Measurements from ENCODE around the gene SMARCAL1. TPM values are rescaled to one million over a fixed set of nuclear protein-coding genes. Genes with fewer than 3 reads are reported as not detected.
"Not testable (repeated sequence)": the region's sequence is repeated elsewhere in the genome, so short reads cannot be mapped to it uniquely, and the experiment has no call there.

SMARCAL1 gene
- polyA plus RNA-seq, 2 donors, result 5.4 to 6.7 TPM

DNA sequence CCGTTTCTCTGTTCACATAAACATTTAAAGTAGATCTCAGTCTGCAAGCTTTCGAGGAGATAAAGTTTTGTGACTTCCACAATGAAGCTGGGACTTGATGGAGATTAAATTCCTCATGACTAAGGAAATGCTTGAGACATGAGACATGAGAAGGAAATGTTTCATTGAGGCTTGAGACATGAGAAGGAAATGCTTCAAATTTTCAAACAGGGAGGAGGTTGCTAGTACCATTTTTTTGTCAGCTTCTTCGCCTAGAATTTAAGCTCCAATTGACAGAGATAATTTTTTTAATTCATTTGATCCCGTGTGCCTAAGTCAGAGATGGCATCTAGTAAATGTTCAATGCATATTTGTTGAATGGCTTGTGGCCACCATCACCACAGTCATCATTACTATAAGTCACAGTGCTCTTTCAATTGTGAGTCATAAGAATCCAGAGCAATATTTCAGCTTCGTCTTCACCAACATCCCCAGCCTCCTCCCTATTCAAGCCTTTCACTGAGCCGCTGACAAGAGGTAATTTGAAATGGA lies 39.5 kb upstream of the SMARCAL1 start:
- Histone ChIP-seq H3K27ac (ENCODE audit: low read depth in 2 of 2, low read length in 1 of 2) (no peak overlapping the region), H3K9me3 (ENCODE audit: control insufficient read depth in 2 of 2, insufficient read depth in 1 of 2, low read depth in 1 of 2, low read length in 1 of 2) (no peaks in the 10 kb centered on the region), H3K4me3 (ENCODE audit: low read depth in 1 of 2, low read length in 2 of 2) (no peak overlapping the region), H3K36me3 (ENCODE audit: control insufficient read depth in 2 of 2, insufficient read depth in 2 of 2, low read length in 1 of 2) (no peaks in the 10 kb centered on the region), H3K27me3 (ENCODE audit: control insufficient read depth in 1 of 2, insufficient read depth in 2 of 2, low read length in 2 of 2) (peaks cover 0 to 11% of the 10 kb centered on the region in 2 donors), H3K4me1 (ENCODE audit: control insufficient read depth in 2 of 2, insufficient read depth in 2 of 2, low read length in 1 of 2) (peaks cover 2 to 12% of the 10 kb centered on the region in 2 donors)
- 29 to 33% methylated on average over 6 of the region's 6 CpGs for WGBS, 2 donors

DNA sequence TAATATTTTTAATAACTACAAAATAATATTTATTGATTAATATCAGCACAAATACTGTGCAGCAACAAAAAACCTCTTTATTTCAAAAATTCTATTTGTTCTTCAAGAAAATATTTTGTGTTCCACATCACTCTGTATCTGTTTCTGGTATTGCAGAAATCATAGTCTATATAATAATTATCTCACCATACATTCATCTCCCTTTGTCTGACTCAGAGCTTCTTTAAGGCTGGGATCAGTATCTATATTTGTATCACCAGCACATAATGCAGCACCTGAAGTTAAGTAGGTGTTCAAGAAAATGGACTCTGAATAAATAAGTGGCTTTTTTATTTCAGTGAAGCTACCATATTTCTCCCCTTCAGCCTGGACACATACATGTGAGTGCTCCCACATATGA lies 38.4 kb upstream of the SMARCAL1 start:
- Histone ChIP-seq H3K27me3 (ENCODE audit: control insufficient read depth in 1 of 2, insufficient read depth in 2 of 2, low read length in 2 of 2) (peaks cover 0 to 8% of the 10 kb centered on the region in 2 donors), H3K27ac (ENCODE audit: low read depth in 2 of 2, low read length in 1 of 2) (no peak overlapping the region), H3K4me3 (ENCODE audit: low read depth in 1 of 2, low read length in 2 of 2) (no peak overlapping the region), H3K36me3 (ENCODE audit: control insufficient read depth in 2 of 2, insufficient read depth in 2 of 2, low read length in 1 of 2) (no peaks in the 10 kb centered on the region), H3K9me3 (ENCODE audit: control insufficient read depth in 2 of 2, insufficient read depth in 1 of 2, low read depth in 1 of 2, low read length in 1 of 2) (no peaks in the 10 kb centered on the region), H3K4me1 (ENCODE audit: control insufficient read depth in 2 of 2, insufficient read depth in 2 of 2, low read length in 1 of 2) (peaks cover 2 to 12% of the 10 kb centered on the region in 2 donors)

DNA sequence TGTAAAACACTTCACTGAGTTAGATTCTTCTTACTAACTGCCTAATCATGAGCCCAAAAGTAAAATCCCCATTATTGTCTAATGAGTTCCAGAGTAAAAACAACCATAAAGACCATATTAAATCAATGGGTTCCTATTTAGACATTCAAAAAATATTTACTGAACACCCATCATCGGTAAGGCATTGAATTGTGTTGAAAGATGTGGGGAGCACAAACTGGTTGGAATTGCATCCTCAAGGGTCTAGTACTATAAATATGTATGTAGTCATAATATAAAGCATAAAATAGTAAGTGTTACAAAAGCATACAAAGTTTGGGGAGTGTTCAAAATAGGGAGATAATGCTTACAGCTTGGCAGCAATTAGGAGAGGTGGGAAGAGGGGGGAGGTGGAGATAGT lies 37.0 kb upstream of the SMARCAL1 start:
- 82 to 85% methylated on average over 1 of the region's 1 CpG for WGBS, 2 donors
- H3K36me3 ChIP-seq (ENCODE audit: control insufficient read depth in 2 of 2, insufficient read depth in 2 of 2, low read length in 1 of 2), result no peaks in the 10 kb centered on the region

DNA sequence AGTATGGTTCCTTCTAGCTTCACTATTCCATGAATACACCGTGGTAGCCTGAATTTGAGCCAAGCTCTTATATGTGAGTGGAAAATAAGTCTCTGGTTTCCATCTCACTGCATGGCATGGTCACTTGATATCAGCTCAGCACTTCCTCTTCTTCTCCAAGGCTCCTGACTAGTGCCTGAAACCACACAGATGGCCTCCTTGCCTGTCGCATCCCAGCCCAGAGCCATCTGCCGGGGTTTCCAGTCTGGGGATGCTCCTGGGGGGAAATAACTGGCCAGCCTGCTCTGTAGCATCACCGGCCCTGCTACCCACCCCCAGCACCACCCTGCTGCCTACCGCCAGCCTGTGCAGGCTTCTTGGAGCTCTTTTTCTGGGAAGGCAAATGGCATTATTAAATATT lies 32.3 kb upstream of the SMARCAL1 start:
- H3K9me3 ChIP-seq (ENCODE audit: control insufficient read depth in 2 of 2, insufficient read depth in 1 of 2, low read depth in 1 of 2, low read length in 1 of 2), result no peaks in the 10 kb centered on the region
- no peak overlapping the region for H3K4me3 ChIP-seq (ENCODE audit: low read depth in 1 of 2, low read length in 2 of 2)
- H3K36me3 ChIP-seq (ENCODE audit: control insufficient read depth in 2 of 2, insufficient read depth in 2 of 2, low read length in 1 of 2), result no peaks in the 10 kb centered on the region
- no peak overlapping the region for H3K27ac ChIP-seq (ENCODE audit: low read depth in 2 of 2, low read length in 1 of 2)
- H3K4me1 ChIP-seq (ENCODE audit: control insufficient read depth in 2 of 2, insufficient read depth in 2 of 2, low read length in 1 of 2), result no peaks in the 10 kb centered on the region
- no peaks in the 10 kb centered on the region for H3K27me3 ChIP-seq (ENCODE audit: control insufficient read depth in 1 of 2, insufficient read depth in 2 of 2, low read length in 2 of 2)
- WGBS, 2 donors, result 83% methylated on average over 5 of the region's 5 CpGs

More for the DNA sequence above, 37.0 kb upstream of the SMARCAL1 start:
- peaks cover 0 to 8% of the 10 kb centered on the region in 2 donors for H3K27me3 ChIP-seq (ENCODE audit: control insufficient read depth in 1 of 2, insufficient read depth in 2 of 2, low read length in 2 of 2)
- H3K4me3 ChIP-seq (ENCODE audit: low read depth in 1 of 2, low read length in 2 of 2), result no peak overlapping the region
- no peaks in the 10 kb centered on the region for H3K9me3 ChIP-seq (ENCODE audit: control insufficient read depth in 2 of 2, insufficient read depth in 1 of 2, low read depth in 1 of 2, low read length in 1 of 2)
- peaks cover 2 to 12% of the 10 kb centered on the region in 2 donors for H3K4me1 ChIP-seq (ENCODE audit: control insufficient read depth in 2 of 2, insufficient read depth in 2 of 2, low read length in 1 of 2)
- no peak overlapping the region for H3K27ac ChIP-seq (ENCODE audit: low read depth in 2 of 2, low read length in 1 of 2)

DNA sequence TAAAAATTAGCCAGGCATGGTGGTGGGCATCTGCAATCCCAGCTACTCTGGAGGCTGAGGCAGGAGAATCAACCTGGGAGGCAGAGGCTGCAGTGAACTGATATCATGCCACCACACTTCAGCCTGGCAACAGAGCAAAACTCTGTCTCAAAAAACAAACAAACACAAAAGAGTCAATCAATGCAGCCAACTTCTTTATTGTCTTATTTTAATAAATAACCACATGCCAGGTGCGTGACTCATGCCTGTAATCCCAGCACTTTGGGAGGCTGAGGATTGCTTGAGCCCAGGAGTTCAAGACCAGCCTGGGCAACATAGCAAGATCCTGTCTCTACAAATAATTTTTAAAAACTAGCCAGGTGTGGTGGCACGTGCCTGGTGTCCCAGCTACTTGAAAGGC lies 27.9 kb upstream of the SMARCAL1 start:
- not testable (repeated sequence) for H3K9me3 ChIP-seq (ENCODE audit: control insufficient read depth in 2 of 2, insufficient read depth in 1 of 2, low read depth in 1 of 2, low read length in 1 of 2); H3K27me3 ChIP-seq (ENCODE audit: control insufficient read depth in 1 of 2, insufficient read depth in 2 of 2, low read length in 2 of 2); H3K4me3 ChIP-seq (ENCODE audit: low read depth in 1 of 2, low read length in 2 of 2); H3K4me1 ChIP-seq (ENCODE audit: control insufficient read depth in 2 of 2, insufficient read depth in 2 of 2, low read length in 1 of 2); H3K27ac ChIP-seq (ENCODE audit: low read depth in 2 of 2, low read length in 1 of 2); H3K36me3 ChIP-seq (ENCODE audit: control insufficient read depth in 2 of 2, insufficient read depth in 2 of 2, low read length in 1 of 2)
- WGBS, 2 donors, result 70 to 78% methylated on average over 2 of the region's 2 CpGs

DNA sequence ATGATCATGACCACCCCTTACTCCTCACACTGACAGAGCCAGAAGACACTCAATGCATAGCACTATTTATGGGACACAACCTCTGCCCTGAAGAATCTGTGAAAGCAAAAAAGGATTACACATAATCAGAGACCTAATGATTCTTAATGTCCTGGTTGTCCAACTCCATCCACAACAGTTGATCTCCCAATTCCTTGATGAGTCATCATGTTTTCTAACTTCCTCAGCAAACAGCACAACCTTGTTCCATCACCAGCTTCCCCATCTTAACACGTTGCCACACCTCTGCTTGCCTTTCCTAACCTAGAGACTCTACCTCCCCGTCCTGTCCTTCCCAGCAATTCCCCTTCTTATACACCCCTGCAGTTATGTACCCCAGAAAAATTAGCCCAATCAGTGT lies 26.8 kb upstream of the SMARCAL1 start:
- 47 to 65% methylated on average over 2 of the region's 2 CpGs for WGBS, 2 donors
- H3K4me3 ChIP-seq (ENCODE audit: low read depth in 1 of 2, low read length in 2 of 2), result no peak overlapping the region
- H3K4me1 ChIP-seq (ENCODE audit: control insufficient read depth in 2 of 2, insufficient read depth in 2 of 2, low read length in 1 of 2), result no peaks in the 10 kb centered on the region

DNA sequence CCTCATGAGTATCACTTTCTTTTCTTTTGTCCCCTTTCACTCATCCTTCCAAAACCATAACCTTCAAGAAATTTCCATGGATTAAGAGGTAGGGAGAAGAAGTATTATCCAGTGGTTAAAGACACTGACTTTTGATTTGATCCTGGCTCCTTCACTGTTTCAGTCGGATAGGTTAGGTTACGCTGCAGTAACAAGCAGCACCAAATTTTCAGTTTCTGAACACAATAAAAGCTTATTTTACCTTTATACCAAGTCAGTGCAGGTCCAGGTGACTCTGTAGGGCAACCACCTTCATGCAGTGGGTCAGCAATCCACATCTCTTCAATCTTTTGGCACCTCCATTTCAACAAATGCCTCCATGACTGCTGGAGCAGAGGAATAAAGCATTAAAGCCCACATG lies 25.0 kb upstream of the SMARCAL1 start:
- Histone ChIP-seq H3K36me3 (ENCODE audit: control insufficient read depth in 2 of 2, insufficient read depth in 2 of 2, low read length in 1 of 2) (no peaks in the 10 kb centered on the region), H3K9me3 (ENCODE audit: control insufficient read depth in 2 of 2, insufficient read depth in 1 of 2, low read depth in 1 of 2, low read length in 1 of 2) (peaks cover 0 to 2% of the 10 kb centered on the region in 2 donors), H3K4me3 (ENCODE audit: low read depth in 1 of 2, low read length in 2 of 2) (no peak overlapping the region), H3K4me1 (ENCODE audit: control insufficient read depth in 2 of 2, insufficient read depth in 2 of 2, low read length in 1 of 2) (no peaks in the 10 kb centered on the region), H3K27me3 (ENCODE audit: control insufficient read depth in 1 of 2, insufficient read depth in 2 of 2, low read length in 2 of 2) (no peaks in the 10 kb centered on the region), H3K27ac (ENCODE audit: low read depth in 2 of 2, low read length in 1 of 2) (no peak overlapping the region)
- 98% methylated on average over 2 of the region's 2 CpGs for WGBS, 2 donors

More for the DNA sequence above, 26.8 kb upstream of the SMARCAL1 start:
- H3K9me3 ChIP-seq (ENCODE audit: control insufficient read depth in 2 of 2, insufficient read depth in 1 of 2, low read depth in 1 of 2, low read length in 1 of 2), result peaks cover 0 to 2% of the 10 kb centered on the region in 2 donors
- H3K27me3 ChIP-seq (ENCODE audit: control insufficient read depth in 1 of 2, insufficient read depth in 2 of 2, low read length in 2 of 2), result no peaks in the 10 kb centered on the region
- no peaks in the 10 kb centered on the region for H3K36me3 ChIP-seq (ENCODE audit: control insufficient read depth in 2 of 2, insufficient read depth in 2 of 2, low read length in 1 of 2)
- no peak overlapping the region for H3K27ac ChIP-seq (ENCODE audit: low read depth in 2 of 2, low read length in 1 of 2)

DNA sequence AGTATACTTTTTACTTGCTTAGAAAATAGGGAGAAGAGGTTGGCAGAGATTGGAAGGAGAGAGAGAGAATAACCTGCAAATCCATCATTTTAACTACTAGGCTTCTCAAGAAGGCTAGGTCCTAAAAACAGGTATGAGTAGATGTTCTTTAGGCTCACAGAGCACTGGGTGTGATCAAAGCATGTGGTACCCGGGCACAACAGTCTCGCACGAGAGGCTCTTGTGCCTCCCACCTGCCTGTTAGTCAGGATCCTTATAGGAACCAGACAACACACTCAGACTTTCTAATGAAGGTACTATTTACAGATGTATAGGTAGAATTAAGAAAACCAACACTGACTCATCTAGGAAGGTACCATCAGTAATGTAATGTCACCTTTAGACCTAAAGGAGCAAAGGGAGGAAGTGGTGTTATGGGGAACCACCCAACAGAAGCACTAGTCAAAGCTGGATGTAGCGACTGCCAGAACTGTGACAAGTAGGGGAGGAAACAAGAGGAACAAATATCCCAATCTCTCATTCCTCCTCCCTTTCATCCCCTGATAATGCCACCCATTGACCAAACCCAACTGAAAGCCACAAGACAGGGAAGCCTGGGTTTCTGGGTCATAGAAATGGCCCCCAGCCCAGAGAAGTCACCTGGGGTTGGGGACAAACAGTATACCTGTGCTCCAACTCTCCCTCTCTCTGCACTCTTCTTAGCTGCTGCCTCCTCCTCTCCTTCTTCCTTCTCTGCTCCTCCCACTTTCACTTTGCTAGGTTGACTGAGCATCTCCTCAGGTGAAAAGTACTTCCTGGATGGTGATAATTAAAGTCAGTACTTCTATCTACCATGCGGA lies 24.0 kb upstream of the SMARCAL1 start:
- Histone ChIP-seq H3K36me3 (ENCODE audit: control insufficient read depth in 2 of 2, insufficient read depth in 2 of 2, low read length in 1 of 2) (no peaks in the 10 kb centered on the region), H3K27ac (ENCODE audit: low read depth in 2 of 2, low read length in 1 of 2) (no peak overlapping the region), H3K9me3 (ENCODE audit: control insufficient read depth in 2 of 2, insufficient read depth in 1 of 2, low read depth in 1 of 2, low read length in 1 of 2) (peaks cover 0 to 2% of the 10 kb centered on the region in 2 donors), H3K4me1 (ENCODE audit: control insufficient read depth in 2 of 2, insufficient read depth in 2 of 2, low read length in 1 of 2) (no peaks in the 10 kb centered on the region), H3K4me3 (ENCODE audit: low read depth in 1 of 2, low read length in 2 of 2) (no peak overlapping the region), H3K27me3 (ENCODE audit: control insufficient read depth in 1 of 2, insufficient read depth in 2 of 2, low read length in 2 of 2) (no peaks in the 10 kb centered on the region)
- 78 to 79% methylated on average over 5 of the region's 5 CpGs for WGBS, 2 donors

DNA sequence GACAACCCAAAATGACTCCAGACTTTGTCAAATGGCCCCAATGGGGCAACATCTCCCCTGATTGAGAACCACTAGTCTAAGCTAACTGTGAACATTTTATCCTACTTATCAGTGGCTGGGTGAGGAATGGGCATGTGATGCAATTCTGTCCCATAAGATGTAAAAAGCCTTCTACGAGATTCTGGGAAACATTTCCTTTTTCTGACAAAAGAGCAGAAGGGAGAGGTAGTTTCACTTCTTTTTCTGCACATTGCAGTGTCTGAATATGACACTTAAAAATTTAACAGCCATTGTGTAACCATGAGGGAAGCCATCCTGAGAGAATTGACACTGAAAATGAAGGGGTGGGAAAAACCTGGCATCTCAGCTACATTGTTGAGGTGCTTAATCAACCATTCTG lies 22.7 kb upstream of the SMARCAL1 start:
- Histone ChIP-seq H3K36me3 (ENCODE audit: control insufficient read depth in 2 of 2, insufficient read depth in 2 of 2, low read length in 1 of 2) (no peaks in the 10 kb centered on the region), H3K4me1 (ENCODE audit: control insufficient read depth in 2 of 2, insufficient read depth in 2 of 2, low read length in 1 of 2) (no peaks in the 10 kb centered on the region), H3K9me3 (ENCODE audit: control insufficient read depth in 2 of 2, insufficient read depth in 1 of 2, low read depth in 1 of 2, low read length in 1 of 2) (peaks cover 0 to 2% of the 10 kb centered on the region in 2 donors), H3K27ac (ENCODE audit: low read depth in 2 of 2, low read length in 1 of 2) (no peak overlapping the region), H3K4me3 (ENCODE audit: low read depth in 1 of 2, low read length in 2 of 2) (no peak overlapping the region), H3K27me3 (ENCODE audit: control insufficient read depth in 1 of 2, insufficient read depth in 2 of 2, low read length in 2 of 2) (no peaks in the 10 kb centered on the region)
- 64 to 73% methylated on average over 1 of the region's 1 CpG for WGBS, 2 donors

DNA sequence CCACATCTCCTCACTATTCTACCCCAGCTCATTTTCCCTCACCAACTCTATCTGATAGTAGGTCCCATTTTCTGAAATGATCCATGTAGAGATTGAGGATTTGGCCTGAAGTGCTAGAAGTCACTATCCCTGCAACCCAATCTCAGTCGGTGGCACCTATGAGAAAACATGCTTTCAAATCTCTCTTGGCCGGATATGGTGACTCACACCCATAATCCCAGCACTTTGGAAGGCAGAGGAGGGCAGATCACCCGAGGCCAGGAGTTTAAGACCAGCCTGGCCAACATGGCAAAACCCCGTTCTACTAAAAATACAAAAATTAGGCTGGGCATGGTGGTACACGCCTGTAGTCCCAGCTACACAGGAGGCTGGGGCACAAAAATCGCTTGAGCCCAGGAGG lies 20.9 kb upstream of the SMARCAL1 start:
- no peaks in the 10 kb centered on the region for H3K27me3 ChIP-seq (ENCODE audit: control insufficient read depth in 1 of 2, insufficient read depth in 2 of 2, low read length in 2 of 2)
- peaks cover 0 to 2% of the 10 kb centered on the region in 2 donors for H3K9me3 ChIP-seq (ENCODE audit: control insufficient read depth in 2 of 2, insufficient read depth in 1 of 2, low read depth in 1 of 2, low read length in 1 of 2)
- no peaks in the 10 kb centered on the region for H3K4me1 ChIP-seq (ENCODE audit: control insufficient read depth in 2 of 2, insufficient read depth in 2 of 2, low read length in 1 of 2)
- no peak overlapping the region for H3K4me3 ChIP-seq (ENCODE audit: low read depth in 1 of 2, low read length in 2 of 2)
- no peak overlapping the region for H3K27ac ChIP-seq (ENCODE audit: low read depth in 2 of 2, low read length in 1 of 2)
- 53 to 68% methylated on average over 6 of the region's 6 CpGs for WGBS, 2 donors
- no peaks in the 10 kb centered on the region for H3K36me3 ChIP-seq (ENCODE audit: control insufficient read depth in 2 of 2, insufficient read depth in 2 of 2, low read length in 1 of 2)

All from esophagus (tissue), 2 donors.